GM23338 (cell line): ENCODE measurements around the gene TRAF3. TPM values are rescaled to one million over a fixed set of nuclear protein-coding genes. Genes with fewer than 3 reads are reported as not detected.

ENCODE experiments used
- ATAC-seq: fragments of 200-7000 bp; cut with Tn5 transposase; 3 replicates; pipeline ENCODE4 v1.9.1; 2020
- DNase-seq: peaks from one replicate; pipeline ENCODE4 v3.0.0-alpha.2; 2015; ENCODE audit warnings: low spot score
- H2AFZ ChIP-seq: fragments of 200-600 bp; sonication (generic); 2 replicates; pipeline ENCODE4 v1.8.0; 2016; ENCODE audit warnings: antibody characterized with exemption, mild to moderate bottlenecking, moderate library complexity
- H3F3A ChIP-seq: fragments of 200-600 bp; sonication (generic); replicated peaks from 2 replicates; pipeline ENCODE4 v1.8.0; 2017; ENCODE audit warnings: antibody characterized with exemption, mixed run types, low read depth
- H3K27ac ChIP-seq: fragments of 200-600 bp; sonication (generic); 2 replicates; pipeline ENCODE4 v1.6.1; 2016; ENCODE audit warnings: low read depth
- H3K27me3 ChIP-seq: fragments of 200-600 bp; sonication (generic); 2 replicates; pipeline ENCODE4 v1.8.0; 2016; ENCODE audit warnings: mild to moderate bottlenecking, mixed run types, moderate library complexity; ENCODE audit not compliant: insufficient read depth
- H3K36me3 ChIP-seq: fragments of 200-600 bp; sonication (generic); 2 replicates; pipeline ENCODE4 v1.8.0; 2016; ENCODE audit warnings: mild to moderate bottlenecking; ENCODE audit not compliant: insufficient read depth
- H3K4me1 ChIP-seq: fragments of 200-600 bp; sonication (generic); 2 replicates; pipeline ENCODE4 v1.8.0; 2016; ENCODE audit warnings: mild to moderate bottlenecking, moderate library complexity; ENCODE audit not compliant: insufficient read depth
- H3K4me2 ChIP-seq: fragments of 200-600 bp; sonication (generic); 2 replicates; pipeline ENCODE4 v1.7.1; 2017; ENCODE audit warnings: mixed run types
- H3K4me3 ChIP-seq: fragments of 200-600 bp; sonication (generic); 2 replicates; pipeline ENCODE4 v1.6.1; 2016; ENCODE audit warnings: mixed run types
- H3K79me2 ChIP-seq: fragments of 200-600 bp; sonication (generic); replicated peaks from 2 replicates; pipeline ENCODE4 v1.8.0; 2017; ENCODE audit warnings: mild to moderate bottlenecking; ENCODE audit not compliant: insufficient read depth
- H3K9me2 ChIP-seq: fragments of 200-600 bp; sonication (generic); 2 replicates; pipeline ENCODE4 v1.8.0; 2017; ENCODE audit not compliant: insufficient read depth
- H4K20me1 ChIP-seq: fragments of 200-600 bp; sonication (generic); replicated peaks from 2 replicates; pipeline ENCODE4 v1.8.0; 2017; ENCODE audit warnings: mild to moderate bottlenecking; ENCODE audit not compliant: insufficient read depth
- H3K27ac Mint-ChIP-seq: 2 replicates; pipeline ENCODE4 v1.8.0; 2020; ENCODE audit warnings: inconsistent platforms, mild to moderate bottlenecking, moderate library complexity, mixed read lengths
- H3K27me3 Mint-ChIP-seq: 3 replicates; pipeline ENCODE4 v1.8.0; 2022; ENCODE audit warnings: low read depth, mild to moderate bottlenecking, moderate library complexity, mixed read lengths, inconsistent platforms; ENCODE audit not compliant: insufficient read depth, poor library complexity
- H3K36me3 Mint-ChIP-seq: 3 replicates; pipeline ENCODE4 v1.8.0; 2021; ENCODE audit warnings: low read depth, mild to moderate bottlenecking, inconsistent platforms, moderate library complexity, mixed read lengths
- H3K4me1 Mint-ChIP-seq: 3 replicates; pipeline ENCODE4 v1.8.0; 2020; ENCODE audit warnings: mild to moderate bottlenecking, inconsistent platforms, mixed read lengths
- H3K4me3 Mint-ChIP-seq: 3 replicates; pipeline ENCODE4 v1.8.0; 2021; ENCODE audit warnings: moderate library complexity, mild to moderate bottlenecking, inconsistent platforms, mixed read lengths
- H3K9me3 Mint-ChIP-seq: 3 replicates; pipeline ENCODE4 v1.8.0; 2020; ENCODE audit warnings: moderate library complexity, mild to moderate bottlenecking, inconsistent platforms, mixed read lengths
- CREB1 ChIP-seq: fragments of 250-450 bp; sonication (Bioruptor Pico); IDR thresholded peaks from 2 replicates; pipeline ENCODE4 v1.5.0; 2020; ENCODE audit warnings: low read depth, mild to moderate bottlenecking, moderate library complexity
- CTCF ChIP-seq, 2 experiments: fragments of 200-600 bp in 1 of 2; sonication (generic) in 1 of 2; conservative IDR thresholded peaks; 2 replicates each; pipeline versions ENCODE4 v1.5.1 to v1.6.1; 2016 to 2017; ENCODE audit warnings: antibody characterized with exemption in 2 of 2, low read depth in 2 of 2, mild to moderate bottlenecking in 2 of 2, moderate library complexity in 1 of 2
- ETS1 ChIP-seq: IDR thresholded peaks from 2 replicates; pipeline ENCODE4 v1.6.1; 2016; ENCODE audit warnings: antibody characterized with exemption
- EZH2 ChIP-seq: fragments of 200-600 bp; sonication (generic); IDR thresholded peaks from one replicate; pipeline ENCODE4 v1.8.0; 2017; ENCODE audit warnings: antibody characterized with exemption, mild to moderate bottlenecking, low read depth; ENCODE audit not compliant: unreplicated experiment
- EZH2phosphoT487 ChIP-seq: fragments of 200-600 bp; sonication (generic); IDR thresholded peaks from one replicate; pipeline ENCODE4 v1.8.1; 2018; ENCODE audit warnings: antibody characterized with exemption; ENCODE audit not compliant: unreplicated experiment
- JUNB ChIP-seq: IDR thresholded peaks from one replicate; pipeline ENCODE4 v1.6.1; 2016; ENCODE audit warnings: antibody characterized with exemption; ENCODE audit not compliant: unreplicated experiment
- NANOG ChIP-seq: IDR thresholded peaks from 2 replicates; pipeline ENCODE4 v1.6.1; 2016; ENCODE audit warnings: antibody characterized with exemption, borderline replicate concordance
- POLR2AphosphoS5 ChIP-seq: IDR thresholded peaks from 2 replicates; pipeline ENCODE4 v1.6.1; 2016; ENCODE audit warnings: antibody characterized with exemption, low read depth
- REST ChIP-seq: IDR thresholded peaks from one replicate; pipeline ENCODE4 v1.6.1; 2018; ENCODE audit warnings: antibody characterized with exemption; ENCODE audit not compliant: unreplicated experiment
- STAT1 ChIP-seq: IDR thresholded peaks from one replicate; pipeline ENCODE4 v1.6.1; 2016; ENCODE audit warnings: antibody characterized with exemption; ENCODE audit not compliant: unreplicated experiment
- ZNF114 ChIP-seq: fragments of 250-450 bp; sonication (Bioruptor Pico); IDR thresholded peaks from 2 replicates; pipeline ENCODE4 v1.5.0; 2020; ENCODE audit warnings: mild to moderate bottlenecking, moderate library complexity
- ZNF331 ChIP-seq: fragments of 250-450 bp; sonication (Bioruptor Pico); IDR thresholded peaks from 2 replicates; pipeline ENCODE4 v1.5.0; 2020; ENCODE audit warnings: low read depth, mild to moderate bottlenecking, moderate library complexity
- polyA plus RNA-seq: library from polyadenylated mRNA; unstranded; fragments of >200 nt; fragmentation: Nextera tagmentation; extraction: Ambion mirVana; gene quantifications from 2 replicates; pipeline ENCODE4 v1.2.1, GENCODE V29; 2016
- total RNA-seq: library from RNA; depleted of rRNA; stranded (reverse); fragments of >200 nt; shearing (Covaris generic); gene quantifications from 2 replicates; pipeline ENCODE4 v1.2.3, GENCODE V29; 2014

Gene TRAF3
- total and polyA plus RNA-seq, 2 experiments from 2014 or later, result 3.7 to 9.3 TPM

GRCh38 chr14:102955636-102956408, 178.6 kb downstream of the TRAF3 start (continued):
- TF ChIP-seq REST, result no peak
- TF ChIP-seq ZNF331 (CRISPR knock-in tag), result no peak
- TF ChIP-seq CREB1 (CRISPR knock-in tag), result no peak
- TF ChIP-seq JUNB, result no peak
- TF ChIP-seq STAT1, result no peak
- no peak for TF ChIP-seq POLR2AphosphoS5
- no peak for TF ChIP-seq NANOG
- TF ChIP-seq EZH2, result no peak
- TF ChIP-seq EZH2phosphoT487, result no peak
- TF ChIP-seq ETS1, result no peak
- TF ChIP-seq ZNF114 (CRISPR knock-in tag), result no peak
- no peak for TF ChIP-seq CTCF (conservative IDR thresholded peaks at IDR 0.05; ENCODE audit: low read depth in 2 of 2)

GRCh38 chr14:102957222-102957621, 180.0 kb downstream of the TRAF3 start:
- H3K9me3 Mint-ChIP-seq, result no peaks in the 10 kb centered on the region
- no peaks in the 10 kb centered on the region for H3K4me1 Mint-ChIP-seq
- Histone ChIP-seq H3K79me2 (no peaks in the 10 kb centered on the region), H3K4me1 (no peaks in the 10 kb centered on the region), H3K27me3 (no peaks in the 10 kb centered on the region), H3F3A (no peaks in the 10 kb centered on the region), H2AFZ (no peak overlapping the region), H3K36me3 (peaks cover 19% of the 10 kb centered on the region), H3K9me2 (no peaks in the 10 kb centered on the region), H3K4me3 (no peak overlapping the region), H3K27ac (no peak overlapping the region), H3K4me2 (no peak overlapping the region), H4K20me1 (no peaks in the 10 kb centered on the region; the same call in 1 of the 2 replicates)
- no peak overlapping the region for H3K4me3 Mint-ChIP-seq
- H3K27me3 Mint-ChIP-seq, result peaks cover 3% of the 10 kb centered on the region
- TF ChIP-seq STAT1, result no peak
- no peak for TF ChIP-seq POLR2AphosphoS5
- TF ChIP-seq ETS1, result no peak
- TF ChIP-seq JUNB, result no peak
- ATAC-seq (no peak), DNase-seq (no peak)
- no peak overlapping the region for H3K27ac Mint-ChIP-seq
- peaks cover 70% of the 10 kb centered on the region for H3K36me3 Mint-ChIP-seq
